Liver (tissue), 9 donors: ENCODE measurements around the gene AGPAT3. TPM values are rescaled to one million over a fixed set of nuclear protein-coding genes. Genes with fewer than 3 reads are reported as not detected.

ENCODE experiments used
- DNase-seq: peaks from one replicate; pipeline ENCODE4 v3.0.0-alpha.2; 2017; ENCODE audit warnings: low spot score
- H3K27ac ChIP-seq, 2 donors: one replicate each; pipeline ENCODE4 v1.7.0; 2013; ENCODE audit warnings: inconsistent platforms in 2 of 2, low read length in 2 of 2, control low read depth in 1 of 2, low read depth in 1 of 2, mild to moderate bottlenecking in 1 of 2
- H3K27me3 ChIP-seq, 4 donors: one replicate each; pipeline versions ENCODE4 v1.6.1 to v1.7.0; 2013; ENCODE audit warnings: low read length in 3 of 4, inconsistent platforms in 1 of 4, mild to moderate bottlenecking in 1 of 4, moderate library complexity in 1 of 4; ENCODE audit not compliant: control insufficient read depth in 4 of 4, insufficient read depth in 4 of 4
- H3K36me3 ChIP-seq, 4 donors: one replicate each; pipeline versions ENCODE4 v1.6.1 to v1.7.0; 2013; ENCODE audit warnings: low read length in 3 of 4, mild to moderate bottlenecking in 3 of 4, low read depth in 1 of 4, moderate library complexity in 1 of 4; ENCODE audit not compliant: control insufficient read depth in 4 of 4, insufficient read depth in 3 of 4
- H3K4me1 ChIP-seq, 4 donors: one replicate each; pipeline versions ENCODE4 v1.6.1 to v1.7.0; 2013; ENCODE audit warnings: low read length in 3 of 4, mild to moderate bottlenecking in 3 of 4, moderate library complexity in 1 of 4; ENCODE audit not compliant: control insufficient read depth in 4 of 4, insufficient read depth in 4 of 4
- H3K4me3 ChIP-seq, 3 donors: one replicate each; pipeline versions ENCODE4 v1.6.1 to v1.7.0; 2013; ENCODE audit warnings: low read length in 3 of 3, control low read depth in 1 of 3, low read depth in 1 of 3, mild to moderate bottlenecking in 1 of 3
- H3K9ac ChIP-seq, 2 donors: one replicate each; pipeline ENCODE4 v1.7.0; 2013; ENCODE audit warnings: low read length in 2 of 2, mild to moderate bottlenecking in 2 of 2, moderate library complexity in 2 of 2, control low read depth in 1 of 2, low read depth in 1 of 2
- H3K9me3 ChIP-seq, 4 donors: one replicate each; pipeline versions ENCODE4 v1.6.1 to v1.7.0; 2013; ENCODE audit warnings: low read length in 3 of 4; ENCODE audit not compliant: control insufficient read depth in 4 of 4
- CTCF ChIP-seq: fragments of 150-350 bp; IDR thresholded peaks from 2 replicates; pipeline ENCODE4 v1.5.1; 2017; ENCODE audit warnings: improper control_type of control experiment, low read depth, low read length; ENCODE audit not compliant: missing input control
- EGR1 ChIP-seq, 2 donors: IDR thresholded peaks; 2 replicates each; pipeline ENCODE4 v1.6.1; 2016 to 2018; ENCODE audit warnings: antibody characterized with exemption in 2 of 2, low read depth in 2 of 2
- FOXA1 ChIP-seq: IDR thresholded peaks from 2 replicates; pipeline ENCODE4 v1.6.1; 2016; ENCODE audit warnings: antibody characterized with exemption
- FOXA2 ChIP-seq: IDR thresholded peaks from 2 replicates; pipeline ENCODE4 v1.6.1; 2016; ENCODE audit warnings: antibody characterized with exemption
- GABPA ChIP-seq, 2 donors: IDR thresholded peaks in 1 of 2; conservative IDR thresholded peaks in 1 of 2; 2 replicates each; pipeline ENCODE4 v1.6.1; 2016; ENCODE audit warnings: antibody characterized with exemption in 2 of 2, mild to moderate bottlenecking in 1 of 2, moderate library complexity in 1 of 2
- HNF4A ChIP-seq, 2 donors: conservative IDR thresholded peaks; 2 replicates each; pipeline ENCODE4 v1.6.1; 2016; ENCODE audit warnings: antibody characterized with exemption in 2 of 2, mild to moderate bottlenecking in 2 of 2
- HNF4G ChIP-seq: IDR thresholded peaks from 2 replicates; pipeline ENCODE4 v1.6.1; 2016; ENCODE audit warnings: antibody characterized with exemption
- RAD21 ChIP-seq, 2 donors: IDR thresholded peaks; 2 replicates each; pipeline ENCODE4 v1.6.1; 2016; ENCODE audit warnings: antibody characterized with exemption in 2 of 2, mild to moderate bottlenecking in 2 of 2
- REST ChIP-seq: IDR thresholded peaks from 2 replicates; pipeline ENCODE4 v1.6.1; 2016; ENCODE audit warnings: antibody characterized with exemption, mild to moderate bottlenecking
- SP1 ChIP-seq: IDR thresholded peaks from 2 replicates; pipeline ENCODE4 v1.6.1; 2018; ENCODE audit warnings: antibody characterized with exemption, mild to moderate bottlenecking
- TAF1 ChIP-seq: conservative IDR thresholded peaks from 2 replicates; pipeline ENCODE4 v1.6.1; 2016; ENCODE audit warnings: antibody characterized with exemption, mild to moderate bottlenecking
- WGBS: extraction: QIAGEN DNeasy Blood & Tissue Kit; methylation state at CpG from one replicate; pipeline ENCODE4 v1.1.7; 2013; 5-methylcytosine and 5-hydroxymethylcytosine counted together
- polyA plus RNA-seq, 2 donors: library from polyadenylated mRNA; stranded (reverse) in 1 of 2; unstranded in 1 of 2; fragments of 200-250 nt in 1 of 2; fragments of >200 nt in 1 of 2; fragmentation: Nextera tagmentation in 1 of 2; extraction: Ambion mirVana in 1 of 2; gene quantifications; one replicate each; pipeline versions ENCODE4 v1.2.1 to v1.2.3, GENCODE V29; 2013 to 2015
- total RNA-seq, 2 donors: library from RNA; depleted of rRNA; stranded (reverse); fragments of >200 nt; gene quantifications; one replicate each; pipeline ENCODE4 v1.2.3, GENCODE V29; 2014
- donor health status: healthy.
- donor health status: healthy.
- donor health status: healthy.
- donor health status: healthy.
- donor health status: healthy.

AGPAT3 gene
- total and polyA plus RNA-seq, 4 donors, result 32.3 to 148 (median 59.8) TPM

- no peak for TF ChIP-seq CTCF
- TF ChIP-seq GABPA (IDR thresholded peaks at IDR 0.05 in 1 of 2, conservative IDR thresholded peaks at IDR 0.05 in 1 of 2), result no peak
- TF ChIP-seq SP1, result no peak
- no peak for TF ChIP-seq HNF4A (conservative IDR thresholded peaks at IDR 0.05)
- TF ChIP-seq EGR1 (IDR thresholded peaks at IDR 0.05; ENCODE audit: low read depth in 2 of 2), result no peak
- TF ChIP-seq TAF1, result no peak
- TF ChIP-seq FOXA2, result no peak
- no peak for TF ChIP-seq RAD21 (IDR thresholded peaks at IDR 0.05)
Observed at GRCh38 chr21:43906585-43907370, 41.8 kb downstream of the AGPAT3 start (continued).

GRCh38 chr21:43907751-43908150 is 42.7 kb downstream of the AGPAT3 start:
- Histone ChIP-seq H3K27ac (no peak overlapping the region), H3K9ac (no peak overlapping the region), H3K4me3 (no peak overlapping the region), H3K4me1 (peaks cover 12 to 56% (median 44%) of the 10 kb centered on the region in 4 donors), H3K9me3 (no peaks in the 10 kb centered on the region), H3K27me3 (no peaks in the 10 kb centered on the region), H3K36me3 (peaks cover 0 to 4% (median 0%) of the 10 kb centered on the region in 4 donors)
- 89% methylated on average over 22 of the region's 22 CpGs for WGBS
- DNase-seq, result no peak
- no peak for TF ChIP-seq HNF4A (conservative IDR thresholded peaks at IDR 0.05)

GRCh38 chr21:43908167-43908566 is 43.1 kb downstream of the AGPAT3 start:
- Histone ChIP-seq H3K27me3 (no peaks in the 10 kb centered on the region), H3K9ac (no peak overlapping the region), H3K27ac (no peak overlapping the region), H3K4me3 (no peak overlapping the region), H3K36me3 (peaks cover 0 to 4% (median 0%) of the 10 kb centered on the region in 4 donors), H3K4me1 (peaks cover 12 to 55% (median 43%) of the 10 kb centered on the region in 4 donors), H3K9me3 (no peaks in the 10 kb centered on the region)
- no peak for TF ChIP-seq EGR1 (IDR thresholded peaks at IDR 0.05; ENCODE audit: low read depth in 2 of 2)
- no peak for TF ChIP-seq CTCF
- no peak for TF ChIP-seq SP1
- no peak for TF ChIP-seq FOXA1
- no peak for TF ChIP-seq TAF1
- no peak for TF ChIP-seq HNF4G
- TF ChIP-seq REST, result no peak
- DNase-seq, result no peak
- WGBS, result 71% methylated on average over 8 of the region's 8 CpGs
